GM19025 (cell line): Measurements from ENCODE around the gene PNMA8C.

Experiments
- ATAC-seq: cut with Tn5 transposase; IDR thresholded peaks from one replicate; pipeline ENCODE4 v1.9.1; 2021; ENCODE audit warnings: mild to moderate bottlenecking, low read depth, moderate library complexity; ENCODE audit not compliant: unreplicated experiment

The PNMA8C gene

DNA sequence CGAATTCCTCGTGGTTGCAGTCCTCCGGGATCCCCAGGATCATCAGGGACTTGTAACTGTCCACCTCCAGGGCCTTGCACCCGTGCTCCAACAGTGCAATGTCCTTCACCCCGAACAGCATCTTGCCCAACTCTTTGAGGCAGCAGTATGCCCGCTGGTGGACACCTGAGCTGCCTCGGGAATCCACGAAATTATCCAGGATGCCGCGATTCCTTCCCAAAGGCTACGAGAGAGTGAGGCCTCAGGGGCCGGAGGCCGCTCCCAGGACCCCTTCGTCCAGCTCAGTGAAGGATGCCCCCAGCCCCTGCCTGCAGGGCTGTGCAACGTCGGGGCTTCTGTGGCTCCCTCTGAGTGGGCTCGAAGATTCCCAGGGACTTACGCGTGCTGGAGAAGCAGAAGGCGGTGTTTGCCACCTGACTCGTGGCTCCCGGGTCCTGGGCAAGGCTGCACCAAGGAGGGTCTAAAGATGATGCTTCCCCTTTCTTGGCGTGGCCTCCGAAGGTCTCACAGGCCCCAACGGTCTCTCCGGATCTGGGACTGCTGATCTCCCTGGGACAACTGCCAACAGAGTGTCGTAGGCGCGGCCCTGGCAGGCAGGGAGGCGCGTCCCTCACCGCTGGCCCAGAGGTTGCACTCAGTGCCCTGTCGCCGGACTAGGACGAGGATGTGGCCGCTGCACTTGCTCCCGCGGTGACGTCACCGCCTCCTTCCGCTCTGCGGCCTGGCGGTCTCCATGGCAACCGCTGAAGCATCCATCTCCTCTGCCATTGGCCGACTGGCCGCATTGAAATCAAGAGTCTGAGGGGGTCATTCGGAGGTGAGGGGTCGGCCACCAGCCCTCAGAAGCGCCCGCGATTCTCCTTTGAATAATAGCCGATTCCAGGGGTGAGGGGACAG lies at the start of gene PNMA8C:
TSS of gene PNMA8C (minus strand) at position 698 of the 897 bp plus-strand sequence. CDS start at position 121, 577 bp downstream.
- no peak for ATAC-seq

DNA sequence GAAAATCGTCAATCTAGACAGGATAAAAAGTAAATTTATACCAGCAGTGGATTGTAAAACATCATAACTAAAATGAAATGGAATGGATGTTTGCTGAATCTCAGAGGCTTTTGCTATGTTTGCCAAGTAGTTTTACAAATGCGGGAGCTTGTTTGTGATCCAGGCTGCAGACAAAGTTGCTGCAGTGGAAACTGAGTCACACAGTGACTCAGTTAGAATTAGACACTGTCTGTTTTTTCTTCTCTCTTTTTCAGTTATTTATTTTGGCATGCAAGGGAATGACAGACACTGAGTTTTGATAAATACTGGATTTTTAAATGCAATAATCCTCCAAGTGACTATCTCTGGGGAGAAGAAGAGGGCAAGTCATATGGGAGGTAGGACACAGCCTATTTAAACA lies 47.2 kb upstream of the PNMA8C start:
- no peak for ATAC-seq

DNA sequence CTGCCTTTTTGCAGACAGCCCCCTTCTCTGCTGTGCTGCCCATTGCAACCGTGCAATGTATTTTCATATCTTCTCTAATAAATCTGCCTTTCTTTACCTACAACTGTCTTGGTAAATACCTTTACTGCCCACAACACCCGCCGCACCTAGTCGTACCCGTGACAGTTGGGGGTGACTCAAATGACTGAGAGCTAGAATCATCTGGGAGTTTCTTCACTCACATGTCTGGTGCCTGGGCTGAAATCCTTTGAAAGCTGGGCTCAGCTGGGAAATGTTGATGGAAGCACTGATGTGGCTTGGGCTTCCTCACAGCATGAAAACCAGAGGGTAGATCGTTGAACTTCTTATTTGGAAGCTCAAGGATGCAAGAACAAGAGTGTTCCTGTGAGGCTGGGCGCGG lies 45.5 kb upstream of the PNMA8C start:
- no peak for ATAC-seq

DNA sequence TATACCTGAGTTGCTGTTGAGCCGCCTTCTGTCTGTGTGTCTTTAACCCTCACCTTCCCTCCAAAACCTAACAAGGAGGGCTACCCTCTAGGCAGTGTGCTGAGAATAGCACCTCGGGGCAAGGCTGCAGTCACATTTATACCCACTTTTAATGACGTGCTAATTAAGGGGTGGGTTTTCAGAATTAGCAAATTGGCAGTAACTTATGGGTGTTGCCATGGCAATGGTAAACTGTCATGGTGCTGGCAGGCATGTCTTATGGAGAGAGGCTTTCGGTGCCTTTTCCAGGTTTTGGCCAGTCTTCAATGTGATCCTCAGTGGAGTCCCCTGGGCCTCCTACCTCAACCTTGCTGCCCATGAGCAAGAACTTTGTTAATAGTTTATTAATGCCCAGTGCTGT lies 43.9 kb upstream of the PNMA8C start:
- no peak for ATAC-seq

DNA sequence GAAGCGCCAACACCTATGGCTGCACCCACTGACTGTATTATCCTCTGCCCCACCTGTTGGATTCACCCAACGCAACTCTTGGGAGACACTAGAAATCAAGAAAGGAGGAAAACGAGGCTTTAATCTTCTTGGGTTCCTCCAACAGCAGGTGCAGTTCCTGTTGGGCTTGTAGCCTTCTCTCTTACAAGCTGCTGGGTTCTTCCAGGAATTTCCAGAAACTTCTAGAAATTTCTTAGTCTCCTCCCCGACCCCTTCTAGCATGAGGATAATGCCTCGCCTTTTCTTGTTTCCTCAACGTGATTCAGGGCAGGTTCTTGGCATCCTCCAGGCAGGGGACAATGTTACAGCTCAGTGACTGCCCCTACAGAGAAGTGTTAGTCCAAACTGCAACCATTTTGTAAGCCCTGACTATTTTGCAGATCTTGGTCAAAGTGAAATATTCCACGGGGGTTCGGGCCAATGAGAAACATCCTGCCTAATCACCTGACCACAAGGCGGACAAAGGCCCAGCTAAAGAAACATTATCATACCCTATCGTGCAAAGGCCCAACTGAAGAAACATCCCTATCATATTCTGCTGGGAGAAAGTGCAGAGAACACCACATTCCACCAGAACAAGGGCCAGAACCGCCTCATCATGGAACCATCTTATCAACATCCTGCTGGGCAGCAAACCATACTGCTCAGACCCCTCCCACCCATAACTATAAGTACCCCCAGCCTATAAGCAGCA lies 43.2 kb upstream of the PNMA8C start:
- ATAC-seq = no peak

DNA sequence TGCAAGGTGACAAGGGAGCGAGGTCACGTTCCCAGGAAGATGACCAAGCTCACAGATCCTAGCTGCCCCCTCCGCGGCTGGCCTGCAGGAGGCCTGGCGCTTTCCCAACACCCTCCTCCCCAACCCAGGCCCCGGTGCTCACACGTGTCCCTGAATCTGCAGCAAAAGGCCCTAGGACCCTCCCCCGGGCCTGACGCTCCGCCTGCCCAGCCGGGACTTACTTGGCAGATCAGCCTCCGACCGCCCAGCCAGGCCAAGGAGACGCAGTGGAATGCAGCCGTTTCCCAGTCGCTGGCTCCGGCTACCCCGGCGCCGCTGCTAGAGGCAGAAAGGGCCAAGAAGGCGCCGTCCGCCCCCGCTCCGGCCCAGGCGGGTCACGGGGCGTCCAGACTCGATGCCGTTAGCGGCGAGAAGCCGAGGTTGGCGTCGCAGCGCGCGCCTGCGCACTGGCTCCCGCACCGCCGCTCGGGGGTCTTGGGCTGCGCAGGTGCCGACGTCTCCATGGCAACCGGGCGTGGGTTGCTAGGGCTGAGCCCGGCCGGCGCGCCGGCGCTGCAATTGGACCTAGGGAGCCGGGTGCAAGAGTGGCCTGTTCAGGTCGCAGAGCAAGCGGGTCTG lies 42.5 kb upstream of the PNMA8C start, which contains the start of gene PNMA8A:
TSS of gene PNMA8A (minus strand) at position 448 of the 618 bp plus-strand sequence. CDS start 528 bp downstream, outside the sequence.
- ATAC-seq = no peak

DNA sequence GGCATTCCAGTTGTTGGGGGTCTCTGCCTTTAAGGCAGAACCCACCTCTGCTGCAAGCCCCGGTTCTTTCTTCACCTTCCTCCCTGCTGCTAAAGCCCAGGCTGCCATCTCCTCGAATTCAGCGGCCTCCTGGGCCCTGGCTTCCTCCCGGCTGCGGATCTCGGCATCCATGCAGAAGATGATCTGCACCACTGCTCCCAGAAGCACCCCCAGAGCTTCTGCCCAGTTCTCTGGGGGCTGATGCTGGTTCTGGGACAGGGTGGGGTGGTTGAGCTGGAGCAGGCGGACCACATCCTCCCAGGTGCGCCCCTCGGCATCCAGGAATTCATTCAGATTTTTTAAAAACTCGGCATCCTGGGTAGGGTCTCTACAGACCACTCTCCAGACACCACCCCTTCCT lies 41.6 kb upstream of the PNMA8C start:
- ATAC-seq = no peak

DNA sequence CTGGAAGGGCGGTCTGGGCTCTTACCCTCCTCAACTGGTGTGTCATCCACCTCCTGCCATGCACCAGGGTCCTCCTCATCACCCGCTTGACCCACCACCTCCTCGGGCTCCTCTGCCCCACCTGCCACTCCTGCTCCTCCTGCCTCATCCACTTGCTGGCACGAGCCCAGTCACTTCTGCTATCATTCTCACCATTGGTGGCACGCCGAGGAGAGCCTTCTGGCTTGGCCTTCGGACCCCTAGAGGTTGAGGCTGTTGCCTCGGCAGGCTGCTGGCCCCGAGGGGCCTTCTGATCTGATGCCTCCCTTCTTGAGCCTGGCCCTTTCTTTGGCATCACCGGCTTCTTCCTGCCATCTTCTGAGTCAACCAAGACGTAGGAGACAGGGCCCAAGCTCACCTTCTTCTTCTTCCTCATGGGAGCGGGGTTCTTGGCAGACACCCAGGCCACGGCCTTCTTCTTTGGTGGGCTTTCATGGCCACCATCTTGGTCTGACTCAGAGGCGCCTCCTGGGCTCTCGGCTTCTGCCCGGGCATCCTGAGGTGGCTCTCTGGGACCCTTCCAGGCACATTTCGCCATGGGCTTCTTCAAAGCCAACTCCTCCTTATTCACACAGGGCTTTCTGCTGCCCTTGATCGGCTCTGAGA lies 40.9 kb upstream of the PNMA8C start:
- ATAC-seq = no peak

DNA sequence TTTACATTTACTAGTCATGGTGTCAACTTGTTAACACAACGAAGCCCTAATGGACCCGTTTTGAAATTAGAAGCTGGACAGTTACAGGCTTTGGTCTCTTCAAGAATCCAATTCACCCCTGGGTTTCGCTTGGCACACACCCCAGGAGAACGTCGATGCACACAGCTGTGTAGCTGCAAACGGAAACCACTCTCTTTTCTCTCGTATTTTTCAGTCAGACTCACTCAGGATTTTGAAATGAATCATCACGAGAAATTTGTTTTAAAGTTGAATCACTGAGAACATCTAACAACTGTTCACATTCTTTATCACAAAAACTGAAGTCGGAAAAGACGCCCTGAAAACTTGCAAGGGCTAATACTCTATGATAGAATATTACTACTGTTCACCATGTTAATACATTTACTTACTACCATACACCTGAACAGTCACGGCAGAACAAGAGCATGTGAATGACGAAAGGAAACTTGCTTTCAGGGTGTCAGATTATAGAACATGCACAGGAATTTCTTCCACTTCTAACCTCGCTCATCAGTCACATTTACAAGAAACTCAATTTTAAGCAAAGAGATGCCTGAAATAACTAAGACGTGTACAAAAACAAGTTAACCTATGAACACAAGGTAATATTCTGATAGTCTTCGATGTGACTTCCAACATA lies 37.9 kb upstream of the PNMA8C start:
- ATAC-seq = no peak

DNA sequence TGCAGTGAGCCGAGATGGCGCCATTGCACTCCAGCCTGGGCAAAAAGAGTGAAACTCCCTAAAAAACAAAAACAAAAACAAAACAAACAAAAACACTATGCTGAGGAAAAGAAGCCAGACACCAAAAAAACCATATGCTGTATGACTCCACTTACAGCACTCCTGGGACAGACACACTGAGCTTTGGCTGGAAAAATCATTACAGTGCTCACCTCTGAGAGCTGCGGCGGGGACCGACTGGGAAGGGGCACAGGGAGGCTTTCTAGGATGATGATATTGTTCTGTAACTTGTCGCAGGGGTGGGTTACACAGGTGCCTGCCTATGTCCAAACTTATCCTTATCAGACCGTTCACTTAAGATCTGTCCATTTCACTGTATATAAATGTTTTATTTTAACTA lies 34.8 kb upstream of the PNMA8C start:
- ATAC-seq = no peak

DNA sequence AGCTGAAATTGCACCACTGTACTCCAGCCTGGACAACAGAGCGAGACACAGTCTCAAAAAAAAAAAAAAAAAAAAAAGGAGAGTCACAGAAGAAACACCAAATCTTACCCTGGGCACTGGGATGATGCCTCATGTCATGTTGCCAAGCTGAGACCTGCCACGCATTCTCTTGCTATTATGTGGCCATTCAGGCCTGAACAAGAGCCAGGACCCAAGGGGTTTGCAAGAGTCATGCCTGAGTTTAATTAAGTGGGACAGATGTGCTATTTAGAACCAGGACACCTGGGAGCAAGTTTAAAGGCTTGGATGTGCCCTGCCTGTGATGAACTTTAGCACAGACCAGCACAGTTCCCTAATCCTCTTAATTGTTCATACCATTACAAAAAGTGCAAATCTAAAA lies 32.8 kb upstream of the PNMA8C start:
- ATAC-seq = no peak

DNA sequence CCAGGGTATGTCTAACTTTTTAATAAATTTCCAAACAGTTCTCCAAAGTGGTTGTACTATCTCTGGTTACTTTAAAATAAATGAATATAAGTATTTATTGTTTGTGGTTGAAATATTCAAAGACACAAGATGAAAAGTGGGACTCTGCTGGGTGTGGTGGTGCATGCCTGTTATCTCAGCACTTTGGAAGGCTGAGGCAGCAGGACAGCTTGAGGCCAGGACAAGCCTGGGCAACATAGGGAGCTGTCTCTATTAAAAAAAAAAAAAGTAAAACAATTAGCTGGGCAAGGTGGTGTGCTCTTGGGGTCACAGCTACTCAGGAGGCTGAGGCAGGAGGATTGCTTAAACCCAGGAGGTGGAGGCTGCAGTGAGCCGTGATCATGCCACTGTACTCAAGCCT lies 32.2 kb upstream of the PNMA8C start:
- no peak for ATAC-seq

DNA sequence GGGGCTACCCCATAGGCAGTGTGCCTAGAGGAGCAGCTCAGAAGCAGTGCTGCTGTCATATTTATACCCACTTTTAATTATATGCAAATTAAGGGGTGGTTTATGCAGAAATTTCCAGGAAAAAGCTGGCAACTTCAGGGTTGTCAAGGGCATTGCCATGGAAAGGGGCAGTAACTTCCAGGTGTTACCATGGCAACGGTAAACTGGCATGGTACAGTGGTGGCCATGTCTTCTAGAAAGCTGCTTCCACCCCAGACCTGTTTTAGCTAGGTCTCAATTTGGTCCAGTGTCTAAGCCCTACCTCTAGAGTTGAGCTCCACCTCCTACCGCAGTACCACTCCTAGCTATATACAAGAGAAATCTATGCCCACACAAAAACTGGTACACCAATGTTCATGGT lies 31.3 kb upstream of the PNMA8C start:
- ATAC-seq = no peak

DNA sequence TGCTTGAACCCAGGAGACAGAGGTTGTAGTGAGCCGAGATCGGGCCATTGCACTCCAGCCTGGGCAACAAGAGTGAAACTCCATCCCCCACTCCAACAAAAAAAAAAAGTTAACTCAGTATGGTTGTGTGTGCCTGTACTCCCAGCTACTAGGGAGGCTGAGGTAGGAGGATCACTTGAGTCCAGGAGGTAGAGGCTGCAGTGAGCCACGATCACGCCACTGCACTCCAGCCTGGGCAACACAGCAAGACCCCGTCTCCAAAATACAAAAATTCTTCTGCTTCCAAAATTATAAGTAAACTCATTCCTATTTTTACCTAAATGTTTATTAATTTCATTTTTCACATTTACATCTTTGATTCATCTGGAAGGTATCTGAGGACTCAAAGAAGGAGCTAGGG lies 28.2 kb upstream of the PNMA8C start:
- ATAC-seq = no peak

DNA sequence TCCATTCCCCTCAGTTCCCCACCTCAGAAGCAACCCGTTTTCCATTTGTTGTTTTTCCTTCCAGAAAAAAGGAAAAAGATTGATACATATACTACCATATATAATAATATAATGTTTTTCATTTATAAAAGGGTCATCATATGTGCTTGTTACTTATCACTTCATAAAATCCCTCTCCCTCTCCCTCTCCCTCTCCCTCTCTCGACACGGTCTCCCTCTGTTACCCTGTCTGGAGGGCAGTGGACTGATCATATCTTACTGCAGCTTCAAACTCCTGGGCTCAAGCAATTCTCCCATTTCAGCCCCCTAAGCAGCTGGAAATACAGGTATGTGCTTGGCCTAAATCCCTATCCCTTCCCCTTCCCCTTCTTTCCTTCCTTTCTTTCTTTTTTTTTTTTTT lies 25.5 kb upstream of the PNMA8C start:
- no peak for ATAC-seq

DNA sequence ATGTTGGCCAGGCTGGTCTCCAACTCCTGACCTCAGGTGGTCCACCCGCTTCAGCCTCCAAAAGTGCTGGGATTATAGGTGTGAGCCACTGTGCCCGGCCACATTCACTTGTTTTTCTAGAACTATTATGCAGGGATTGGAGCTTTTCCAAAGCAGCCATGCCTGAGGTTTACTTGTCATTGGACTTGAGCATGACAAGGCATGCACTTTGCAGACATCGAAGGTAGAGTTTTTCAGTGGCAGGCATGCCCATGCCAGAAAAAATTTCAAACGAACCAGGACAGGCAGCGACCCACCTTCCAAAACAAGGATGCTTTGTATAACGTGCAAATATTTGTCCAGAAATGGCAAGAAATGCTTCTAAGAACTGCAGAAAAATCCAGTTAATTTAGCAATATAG lies 24.9 kb upstream of the PNMA8C start:
- no peak for ATAC-seq

DNA sequence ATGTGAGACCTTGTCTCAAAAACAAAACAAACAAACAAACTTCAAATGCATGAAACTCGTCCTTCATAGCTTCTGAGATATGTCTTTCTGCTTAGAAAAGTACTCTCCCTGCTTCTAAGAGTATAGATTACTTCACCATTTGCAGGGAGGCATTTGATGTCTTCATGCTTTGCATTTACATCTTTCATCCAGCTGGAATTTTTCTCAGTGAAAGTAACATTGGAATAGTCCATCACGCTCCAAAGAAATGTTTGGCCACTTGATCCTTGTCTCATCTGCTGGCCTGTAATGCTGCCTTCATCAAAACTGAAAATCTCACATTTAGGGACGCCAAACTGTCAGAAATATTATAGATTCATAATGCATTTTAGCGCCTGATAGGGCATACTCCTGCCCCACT lies 23.4 kb upstream of the PNMA8C start:
- ATAC-seq = no peak

DNA sequence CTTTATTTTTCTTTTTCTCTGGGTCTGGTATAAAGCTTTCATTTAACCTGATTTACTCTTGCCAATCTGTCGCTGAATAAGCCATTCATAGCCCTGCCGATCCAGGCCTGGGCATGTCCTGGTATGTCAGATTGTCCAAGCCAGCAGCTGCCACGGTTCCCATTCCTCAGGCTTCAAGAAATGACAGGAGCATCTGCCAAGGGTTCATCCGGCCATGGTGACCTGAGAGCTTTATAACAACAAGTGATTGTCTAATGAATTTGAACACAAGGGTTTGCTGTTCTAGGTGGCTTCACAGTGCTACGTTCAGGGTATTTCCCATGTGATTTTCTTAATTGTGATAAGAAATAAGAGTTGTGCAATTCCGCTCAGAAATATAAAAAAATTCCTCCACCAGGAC lies 22.6 kb upstream of the PNMA8C start:
- no peak for ATAC-seq

DNA sequence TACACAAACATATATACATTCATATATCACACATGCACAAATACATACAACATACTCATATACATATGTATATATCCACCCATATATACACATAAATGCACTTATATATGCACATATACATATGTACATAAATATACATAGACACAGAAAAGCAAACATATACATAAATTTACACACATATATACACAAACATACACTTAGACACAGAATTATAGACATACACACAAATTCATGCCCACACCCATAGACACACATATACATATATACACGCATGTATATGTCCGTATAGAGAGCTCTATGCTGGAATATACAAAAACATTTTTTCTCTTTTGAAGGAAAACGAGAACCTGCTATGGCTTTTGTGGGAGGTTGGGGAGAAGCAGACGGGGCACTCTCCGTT lies 22.0 kb upstream of the PNMA8C start:
- no peak for ATAC-seq

DNA sequence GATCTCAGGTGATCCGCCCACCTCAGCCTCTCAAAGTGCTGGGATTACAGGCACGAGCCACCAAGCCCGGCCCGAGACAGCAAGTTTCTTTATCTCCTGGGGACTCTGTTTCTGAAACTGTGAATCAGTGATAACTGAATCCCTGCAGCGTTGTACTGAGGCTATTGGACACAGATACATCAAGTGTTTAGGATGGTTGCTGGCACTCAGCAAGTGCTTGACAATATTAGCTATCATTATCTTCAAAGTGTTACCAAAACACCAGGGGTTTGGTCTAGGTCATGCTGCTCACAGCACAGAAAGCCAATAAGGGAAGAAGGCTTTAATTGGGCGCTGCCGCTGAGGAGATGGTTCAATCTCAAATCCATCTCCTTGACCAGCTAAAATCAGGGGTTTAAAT lies 20.5 kb upstream of the PNMA8C start:
- no peak for ATAC-seq
